Activated naive CD4-positive, alpha-beta T cell treated with anti-CD3 and anti-CD28 coated beads, Interleukin-2, amount 50 U/mL, for 16 hours (primary cell): ENCODE measurements around the gene ZNF782.
"Not testable (repeated sequence)": the region's sequence is repeated elsewhere in the genome, so short reads cannot be mapped to it uniquely, and the experiment has no call there.

Experiments
- DNase-seq: peaks from one replicate; pipeline ENCODE4 v3.0.0-alpha.2; 2020

Gene ZNF782

DNA sequence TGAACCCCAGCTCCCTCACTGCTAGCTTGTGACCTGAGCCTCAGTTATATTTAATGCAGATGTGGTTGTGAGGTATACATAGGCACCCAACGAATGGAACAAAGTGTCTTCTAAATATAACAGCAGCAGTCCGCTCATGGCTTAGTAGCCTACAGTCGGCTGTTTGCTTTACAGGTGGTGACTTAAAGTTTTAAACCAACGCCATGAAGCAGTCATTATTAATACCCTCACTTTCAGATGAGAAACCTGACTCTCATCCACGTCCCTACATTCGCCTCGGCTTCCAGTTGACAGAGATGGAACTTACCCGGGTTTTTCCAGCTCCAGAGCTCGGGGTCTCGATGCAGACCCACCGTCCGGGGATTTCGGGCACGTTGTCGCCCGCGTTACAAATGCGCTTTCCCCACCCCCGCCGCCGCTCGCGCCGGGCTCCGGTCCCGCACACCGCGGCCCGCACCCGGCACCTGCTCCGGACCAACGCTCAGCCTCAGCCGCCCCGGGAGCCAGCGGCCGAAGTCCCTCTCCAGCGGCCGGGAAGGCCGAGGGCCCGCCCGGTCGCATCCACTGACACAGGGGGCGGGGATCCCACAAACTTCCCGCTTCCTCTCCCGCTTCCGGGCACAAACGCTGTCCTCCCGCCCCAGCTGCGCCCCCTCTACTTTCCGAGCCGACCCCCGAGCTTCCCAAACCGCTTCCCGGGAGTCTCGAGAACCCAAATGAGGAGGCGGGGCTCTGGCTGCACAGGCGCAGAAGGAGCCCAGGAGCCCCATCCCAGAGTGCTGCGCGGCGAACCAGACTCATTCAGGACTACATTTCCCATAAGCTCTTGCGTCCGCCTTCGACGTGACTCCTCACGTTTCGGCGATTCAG is at the start of gene ZNF782:
Gene ZNF782, minus strand, starts transcription at position 734 of the 870 bp plus-strand sequence. CDS start 2,553 bp downstream, outside the sequence.
- DNase-seq: peak; percentile 84

DNA sequence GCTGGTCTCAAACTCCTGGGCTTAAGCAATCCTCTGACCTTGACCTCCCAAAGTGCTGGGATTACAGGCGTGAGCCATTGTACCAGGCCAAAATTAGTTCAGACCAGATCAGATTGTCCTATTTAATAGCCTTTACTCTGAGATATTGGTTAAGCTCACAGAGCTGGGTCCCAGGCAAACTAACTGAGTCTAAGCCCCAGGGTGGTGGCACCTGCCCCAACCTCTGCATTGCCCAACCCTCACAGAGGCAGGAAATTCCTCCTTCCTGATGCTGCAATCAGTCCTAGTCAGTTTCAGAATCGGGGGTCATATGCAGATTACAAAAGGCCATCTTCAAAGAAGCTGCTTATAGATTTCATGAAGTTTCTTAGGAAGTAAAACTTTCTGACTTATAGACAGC is 45.7 kb upstream of the ZNF782 start:
- DNase-seq: not testable (repeated sequence)

DNA sequence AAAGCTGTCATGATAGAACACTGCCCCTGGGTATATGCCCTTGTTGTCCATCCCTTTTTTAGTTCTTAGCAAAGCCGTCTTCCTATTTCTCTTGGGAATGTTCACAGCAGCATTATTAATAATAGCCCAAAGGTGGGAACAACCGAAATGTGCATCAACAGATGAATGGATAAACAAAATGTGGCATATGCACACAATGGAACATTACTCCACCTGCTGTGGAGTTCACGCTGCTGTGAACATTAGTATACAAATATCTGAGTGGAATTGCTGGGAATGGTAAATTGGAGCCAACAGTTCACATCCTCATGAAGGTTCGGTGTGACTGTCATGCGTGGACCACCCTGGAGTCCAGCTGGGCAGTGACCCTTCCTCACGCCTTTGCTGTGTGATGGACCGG is 37.8 kb upstream of the ZNF782 start:
- DNase-seq: no peak

DNA sequence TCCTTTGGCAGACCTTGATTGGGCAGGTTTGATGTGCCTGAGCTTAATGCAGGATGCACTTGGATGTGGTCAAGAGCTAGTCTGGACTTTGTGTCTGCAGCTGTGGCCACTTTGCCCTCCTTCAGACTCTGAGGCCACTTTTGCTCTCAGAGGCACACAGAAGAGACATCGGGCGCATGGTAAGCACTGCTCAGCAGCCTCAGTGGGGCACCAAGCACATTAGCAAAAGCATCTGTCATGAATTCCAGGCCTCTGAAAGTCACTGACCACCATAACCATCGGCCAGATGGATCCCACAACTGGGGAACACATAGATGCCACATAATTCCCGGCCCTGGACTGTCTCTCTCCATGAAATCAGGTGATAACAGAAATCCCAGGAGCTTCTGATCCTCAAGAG is 34.3 kb upstream of the ZNF782 start:
- no peak for DNase-seq

DNA sequence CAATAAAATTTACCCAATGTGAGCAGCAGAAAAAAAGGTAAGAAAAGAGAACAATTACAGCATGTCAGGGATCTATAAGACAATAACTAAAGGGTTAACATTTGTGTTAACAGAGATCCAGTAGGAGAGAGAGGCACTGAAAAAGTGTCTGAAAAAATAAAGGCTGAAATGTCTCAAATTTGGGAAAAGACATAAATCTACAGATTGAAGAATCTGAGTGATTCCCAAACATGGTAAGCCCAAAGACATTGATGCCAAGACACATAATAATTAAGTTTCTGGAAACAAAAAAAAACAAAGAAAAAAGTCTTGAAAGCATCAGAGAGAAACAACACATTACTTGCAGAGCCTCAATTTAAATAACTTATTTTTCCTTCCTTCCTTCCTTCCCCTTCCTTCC is 31.1 kb upstream of the ZNF782 start:
- no peak for DNase-seq

DNA sequence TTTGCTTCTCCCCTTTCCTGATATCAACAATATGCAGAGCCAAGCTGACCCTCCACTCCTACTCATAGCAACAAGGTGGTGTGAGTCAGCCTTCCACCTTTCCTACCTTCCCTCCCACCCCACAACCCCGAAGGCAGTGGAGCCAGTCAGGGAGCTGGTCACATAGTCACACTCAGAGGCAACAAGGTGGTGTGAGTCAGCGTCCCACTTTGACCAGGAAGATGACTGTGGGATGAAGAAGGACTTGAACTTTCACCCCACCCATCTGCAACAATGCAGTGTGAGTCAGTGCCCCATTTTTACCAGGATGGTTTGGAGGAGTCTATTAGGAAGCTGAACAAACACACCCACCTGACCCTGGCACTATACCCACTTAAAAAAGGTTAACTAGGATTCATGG is 30.1 kb upstream of the ZNF782 start:
- DNase-seq: no peak

DNA sequence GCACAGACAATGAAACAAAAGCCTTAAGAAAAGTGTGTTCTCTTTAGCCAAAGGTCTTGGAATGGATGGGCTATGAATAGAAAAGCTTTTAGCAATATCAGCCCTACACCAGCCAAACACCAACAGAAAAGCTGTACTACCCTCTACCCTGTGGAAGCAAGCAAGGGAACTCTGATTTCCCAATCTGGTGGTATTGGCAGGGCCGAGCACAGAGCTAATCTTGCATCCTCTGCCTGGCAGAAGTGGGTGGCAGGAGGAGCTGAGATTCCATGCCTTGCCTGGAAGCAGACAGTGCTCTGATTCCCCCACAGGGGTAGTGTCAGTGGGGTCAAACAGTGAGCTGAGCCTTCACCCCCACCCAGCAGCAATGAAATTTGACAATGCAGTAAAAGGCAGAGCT is 29.6 kb upstream of the ZNF782 start:
- no peak for DNase-seq

DNA sequence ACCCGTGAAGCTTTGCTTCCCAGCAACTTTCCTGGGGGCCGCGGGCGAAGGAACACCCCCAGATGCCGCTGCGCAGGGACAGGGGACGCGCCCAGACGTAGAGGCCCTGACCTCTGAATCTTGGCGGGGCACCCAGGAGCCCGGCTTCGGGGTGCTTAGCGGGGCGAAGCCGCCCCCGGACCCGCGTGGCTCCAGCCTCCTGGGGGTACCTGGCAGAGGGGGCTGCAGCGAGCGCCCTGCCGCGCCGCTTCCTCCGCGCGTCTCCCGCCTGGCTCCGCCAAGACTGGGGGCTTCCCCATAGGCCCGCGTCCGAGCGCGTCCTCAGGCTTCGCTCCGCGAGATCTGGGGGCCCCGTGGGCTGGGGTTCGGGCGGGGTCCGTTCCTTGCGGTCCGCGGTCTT is 23.0 kb upstream of the ZNF782 start:
- DNase-seq: no peak

DNA sequence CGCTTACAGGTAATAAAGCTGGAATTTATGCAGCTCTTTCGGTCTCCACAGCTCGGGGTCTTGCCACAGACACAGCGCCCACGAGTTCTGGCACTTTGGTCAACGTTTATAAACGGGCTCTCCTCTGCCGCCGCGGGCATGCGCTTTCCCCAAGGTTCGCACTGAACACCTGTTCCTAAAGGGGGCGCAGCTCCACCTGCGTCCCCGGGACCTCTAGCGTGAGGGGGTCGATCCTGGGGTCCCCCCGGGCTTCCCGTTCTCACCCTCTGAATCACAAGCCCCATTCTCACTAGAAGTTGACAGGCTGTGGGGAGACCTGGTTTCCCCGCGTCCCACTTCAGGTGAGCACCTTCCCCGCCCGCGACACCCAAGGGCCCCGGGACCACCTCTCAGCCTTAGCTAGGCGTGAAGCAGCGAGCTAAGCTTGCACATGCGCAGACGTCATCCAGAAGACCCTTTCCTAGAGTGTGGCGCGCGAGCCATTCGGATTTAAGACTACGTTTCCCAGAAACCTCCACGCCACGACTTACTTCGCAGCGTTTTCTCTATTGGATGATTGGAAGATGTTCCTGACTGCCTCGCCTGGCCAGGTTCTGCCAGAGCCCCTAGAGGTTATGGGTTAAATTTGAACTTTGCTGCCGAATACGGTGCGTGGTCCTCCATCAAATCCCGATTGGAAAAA is 21.3 kb upstream of the ZNF782 start:
- DNase-seq: peak; percentile 25

DNA sequence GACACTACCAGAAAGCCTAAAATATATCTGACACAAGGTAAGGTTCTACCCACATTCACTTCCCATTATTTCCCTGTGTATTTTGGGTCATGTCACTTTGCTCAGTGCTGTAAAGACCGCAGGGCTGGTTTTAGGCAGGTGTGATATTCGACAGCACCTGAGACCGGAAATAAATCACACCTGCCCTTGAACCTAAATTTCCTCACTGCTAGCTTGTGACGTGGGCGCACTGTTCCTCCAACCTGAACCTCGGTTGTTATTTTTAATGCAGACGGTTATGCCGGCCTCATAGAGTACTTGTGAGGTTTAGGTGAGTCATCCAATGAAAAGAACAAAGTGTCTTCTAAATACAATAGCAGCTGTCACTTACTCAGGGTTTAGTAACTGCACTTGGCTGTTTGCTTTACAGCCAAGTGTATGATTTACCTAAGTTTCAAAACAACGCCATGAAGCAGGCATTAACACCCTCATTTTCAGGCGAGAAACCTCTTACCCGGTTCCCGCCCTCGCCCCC is 20.7 kb upstream of the ZNF782 start:
- no peak for DNase-seq

DNA sequence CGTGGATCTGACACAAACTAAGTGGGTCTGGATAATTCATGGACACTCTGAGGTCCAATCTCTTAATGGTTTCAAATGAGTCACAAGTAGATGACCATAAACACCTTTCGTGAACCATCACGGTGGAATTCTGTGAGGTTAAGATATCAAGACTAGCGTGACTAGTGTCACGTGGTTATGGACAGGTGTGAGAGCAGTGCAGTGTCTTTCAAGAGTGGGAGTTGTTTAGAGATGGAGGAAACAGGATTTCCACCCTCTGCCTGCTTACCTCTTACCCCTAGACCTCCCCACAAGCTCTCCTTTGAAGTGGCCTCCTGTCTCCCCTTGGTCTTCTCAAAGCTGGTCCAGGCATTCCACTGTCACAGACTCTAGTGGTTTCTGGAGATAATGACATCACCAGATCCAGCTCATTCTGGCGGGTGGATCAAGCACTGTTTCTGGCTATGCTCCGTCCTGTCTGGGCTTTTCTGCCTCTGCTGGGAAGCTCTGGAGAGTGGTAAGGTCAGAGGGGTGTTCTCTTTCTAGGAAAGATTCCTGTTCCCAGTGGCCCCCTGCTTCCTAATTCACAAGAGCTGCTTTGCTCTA is 20.0 kb upstream of the ZNF782 start:
- DNase-seq: no peak

DNA sequence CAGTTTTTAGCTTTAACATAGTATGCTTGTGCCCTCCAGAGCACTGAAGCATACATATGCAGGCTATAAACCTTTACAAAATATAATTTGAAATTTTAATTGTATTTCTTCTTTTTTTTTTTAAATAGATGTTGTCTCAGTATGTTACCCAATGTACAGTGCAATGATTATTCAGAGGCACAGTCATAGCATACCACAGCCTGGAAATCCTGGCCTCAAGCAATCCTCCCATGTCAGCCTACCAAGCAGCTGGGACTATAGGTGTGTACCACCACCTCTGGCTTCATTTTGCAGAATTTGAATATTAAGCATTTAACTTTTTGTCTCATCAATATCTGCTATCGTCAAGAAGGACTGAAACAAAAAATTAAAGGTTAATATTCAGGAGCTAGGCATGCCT is 16.9 kb upstream of the ZNF782 start:
- no peak for DNase-seq

DNA sequence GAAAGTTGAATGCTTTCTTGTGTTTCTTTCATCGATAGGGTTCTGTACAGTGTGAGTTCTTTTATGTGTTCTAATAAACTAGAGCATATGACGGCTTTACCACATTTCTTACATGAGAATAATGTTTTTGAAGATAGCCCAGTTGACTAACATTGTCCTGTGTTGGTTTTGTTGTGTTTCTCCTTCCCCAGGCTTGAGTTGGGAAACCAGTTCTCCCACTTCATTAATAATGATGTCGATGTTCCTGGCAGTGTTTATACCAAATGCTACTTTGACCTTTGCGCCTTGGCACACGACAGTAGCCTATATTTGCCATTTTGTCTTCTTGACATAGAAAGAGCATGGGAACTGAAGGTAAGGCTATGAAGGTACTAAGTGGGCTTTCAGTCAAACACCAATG is 14.4 kb upstream of the ZNF782 start:
- no peak for DNase-seq

DNA sequence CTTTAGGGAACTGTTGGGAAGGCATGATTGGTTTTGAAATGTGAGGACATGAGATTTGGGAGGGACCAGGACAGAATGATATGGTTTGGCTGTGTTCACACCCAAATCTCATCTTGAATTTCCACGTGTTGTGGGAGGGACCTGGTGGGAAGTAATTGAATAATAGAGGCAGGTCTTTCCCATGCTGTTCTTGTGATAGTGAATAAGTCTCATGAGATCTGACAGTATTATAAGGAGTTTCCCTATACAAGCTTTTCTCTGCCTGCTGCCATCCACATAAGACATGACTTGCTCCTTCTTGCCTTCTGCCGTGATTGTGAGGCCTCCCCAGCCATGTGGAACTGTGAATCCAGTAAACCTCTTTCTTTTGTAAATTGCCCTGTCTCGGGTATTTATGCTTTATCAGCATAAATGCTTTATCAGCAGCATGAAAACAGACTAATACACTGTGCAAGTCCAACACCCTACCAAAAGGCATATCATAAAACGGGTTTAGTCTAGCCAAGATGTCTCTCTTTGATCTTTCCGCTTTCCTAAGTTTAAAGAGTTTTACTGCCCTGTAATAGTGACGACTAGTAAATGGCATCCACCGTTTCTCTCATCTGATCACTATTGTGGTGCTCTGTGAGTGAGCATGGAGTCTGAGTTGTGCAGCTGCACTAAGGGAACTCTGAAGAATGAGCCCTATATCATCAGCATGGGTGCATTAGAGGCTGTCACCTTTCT is 12.9 kb upstream of the ZNF782 start:
- no peak for DNase-seq

DNA sequence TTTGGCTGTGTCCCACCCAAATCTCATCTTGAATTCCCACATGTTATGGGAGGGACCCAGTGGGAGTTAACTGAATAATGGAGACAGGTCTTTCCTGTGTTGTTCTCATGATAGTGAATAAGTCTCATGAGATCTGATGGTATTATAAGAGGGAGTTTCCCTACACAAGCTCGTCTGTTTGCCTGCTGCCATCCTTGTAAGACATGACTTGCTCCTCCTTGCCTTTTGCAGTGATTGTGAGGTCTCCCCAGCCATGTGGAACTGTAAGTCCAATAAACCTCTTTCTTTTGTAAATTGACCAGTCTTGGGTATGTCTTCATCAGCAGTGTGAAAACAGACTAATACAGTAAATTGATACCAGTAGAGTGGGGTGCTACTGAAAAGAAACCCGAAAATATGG is 10.9 kb upstream of the ZNF782 start:
- DNase-seq: not testable (repeated sequence)

DNA sequence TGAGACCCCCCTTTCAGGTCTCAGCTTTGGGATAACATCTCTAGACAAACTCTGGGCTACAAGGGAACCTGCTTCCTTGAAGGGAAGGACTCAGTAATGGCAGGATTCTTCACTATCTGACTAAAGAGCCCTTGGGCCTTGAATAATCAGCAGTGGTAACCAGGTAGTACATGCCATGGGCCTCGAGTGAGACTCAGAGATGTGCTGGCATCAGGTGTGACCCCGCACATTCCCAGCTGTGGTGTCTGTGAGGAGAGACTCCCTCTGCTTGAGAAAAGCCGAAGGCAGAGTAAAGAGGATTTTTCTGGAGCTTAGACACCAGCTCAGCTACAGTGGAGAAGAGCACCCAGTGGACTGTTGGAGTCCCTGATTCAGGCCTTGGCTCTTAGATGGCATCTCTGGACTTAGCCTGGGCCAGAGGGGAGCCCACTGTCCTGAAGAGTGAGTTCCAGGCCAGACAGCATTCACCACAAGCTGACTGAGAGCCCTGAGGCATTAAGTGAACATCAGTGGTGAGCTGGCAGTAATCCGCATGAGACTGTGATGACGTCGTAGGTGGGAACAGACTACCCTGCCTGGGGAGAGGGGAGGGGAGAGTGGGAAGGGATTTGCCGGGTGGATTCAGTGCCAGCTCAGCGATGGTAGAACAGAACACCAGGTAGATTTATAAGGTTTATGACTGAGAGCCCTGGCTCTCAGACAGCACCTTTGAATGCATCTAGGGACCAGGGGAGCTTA is 5.3 kb upstream of the ZNF782 start:
- no peak for DNase-seq

DNA sequence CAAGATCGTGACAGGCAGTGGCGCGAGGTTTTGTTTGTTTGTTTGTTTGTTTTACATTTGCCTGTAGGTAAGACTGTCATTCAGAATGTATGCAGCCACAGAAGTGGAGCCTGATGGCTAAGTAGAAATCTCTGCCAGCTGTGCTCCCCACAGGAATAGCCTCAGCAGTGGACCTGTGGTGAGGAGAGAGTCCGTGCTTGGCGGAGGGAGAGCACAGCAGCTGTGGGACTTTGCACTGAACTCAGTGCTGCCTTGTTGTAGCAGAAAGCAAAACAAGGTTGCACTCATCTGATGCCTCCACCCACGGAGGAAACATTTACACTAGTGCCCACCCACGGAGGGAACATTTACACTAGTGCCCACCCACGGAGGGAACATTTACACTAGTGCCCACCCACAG is 4.4 kb upstream of the ZNF782 start:
- DNase-seq: no peak

DNA sequence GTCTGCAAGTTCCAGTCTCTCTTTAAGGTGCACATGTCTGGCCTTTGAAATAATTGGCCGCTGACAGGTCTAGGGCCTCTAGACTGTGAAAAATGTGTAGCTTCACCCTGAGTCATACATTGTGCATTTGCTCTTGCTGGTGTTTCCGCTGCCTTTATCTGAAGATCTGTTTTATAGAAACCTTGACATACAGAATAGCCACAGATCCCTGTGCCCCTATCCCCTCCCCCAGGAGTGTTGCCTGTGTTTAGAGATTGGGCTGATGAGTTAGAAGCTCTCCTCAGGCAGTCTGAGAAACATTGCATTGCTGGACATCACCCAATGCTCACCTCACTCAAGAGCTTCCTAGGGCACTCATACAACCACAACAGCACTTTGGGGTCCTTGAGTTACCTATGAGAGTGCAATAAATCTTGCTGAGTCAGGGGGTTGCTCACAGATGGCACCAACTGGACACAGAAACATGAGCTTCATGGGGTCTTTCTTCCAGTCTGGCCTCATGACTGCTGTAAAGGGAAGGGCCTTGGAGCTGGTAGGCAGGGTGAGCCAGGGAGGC is 3.8 kb upstream of the ZNF782 start:
- no peak for DNase-seq

DNA sequence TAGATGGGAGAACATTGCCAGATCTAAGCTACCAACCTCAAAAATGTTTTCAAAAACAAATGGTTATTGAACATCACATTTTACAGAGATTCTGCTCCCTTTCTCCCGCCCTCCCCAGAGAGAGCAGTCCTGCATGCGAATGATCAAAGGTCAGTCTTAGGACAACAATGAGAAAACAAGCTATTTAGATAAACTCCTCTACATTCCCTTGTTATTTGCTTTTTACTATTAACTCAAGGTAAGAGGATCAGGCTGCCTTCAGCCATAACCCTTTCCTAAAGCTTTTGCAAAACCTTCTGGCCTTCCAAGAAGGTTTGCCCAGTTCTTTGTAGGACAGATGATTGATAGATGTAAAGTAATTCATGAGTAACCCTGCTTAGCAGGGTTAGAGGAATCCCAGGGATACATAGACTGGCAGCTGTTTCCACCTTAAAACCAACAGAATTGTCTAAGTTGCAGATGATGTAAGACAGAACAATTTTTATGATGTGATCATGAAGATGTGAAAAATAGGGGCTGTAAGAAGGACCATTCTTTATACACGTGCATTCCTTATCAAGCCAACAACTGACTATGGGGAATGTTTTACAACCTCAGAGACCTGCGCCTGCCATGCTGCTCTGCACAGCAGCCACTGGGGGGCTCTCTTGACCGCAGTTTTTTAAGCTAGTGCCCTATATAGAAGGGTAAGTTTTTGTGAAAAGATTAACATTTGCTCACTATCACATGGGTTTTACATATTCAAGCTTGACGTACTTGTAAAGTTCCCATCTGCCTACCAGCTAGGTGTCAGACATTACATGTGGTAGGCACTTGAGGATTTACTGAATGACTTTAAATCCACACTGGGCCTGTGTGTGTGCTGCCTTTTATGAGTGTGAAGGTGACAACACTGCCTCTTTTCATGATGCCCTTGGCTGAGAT is 2.3 kb upstream of the ZNF782 start:
- peak; percentile 72 for DNase-seq

DNA sequence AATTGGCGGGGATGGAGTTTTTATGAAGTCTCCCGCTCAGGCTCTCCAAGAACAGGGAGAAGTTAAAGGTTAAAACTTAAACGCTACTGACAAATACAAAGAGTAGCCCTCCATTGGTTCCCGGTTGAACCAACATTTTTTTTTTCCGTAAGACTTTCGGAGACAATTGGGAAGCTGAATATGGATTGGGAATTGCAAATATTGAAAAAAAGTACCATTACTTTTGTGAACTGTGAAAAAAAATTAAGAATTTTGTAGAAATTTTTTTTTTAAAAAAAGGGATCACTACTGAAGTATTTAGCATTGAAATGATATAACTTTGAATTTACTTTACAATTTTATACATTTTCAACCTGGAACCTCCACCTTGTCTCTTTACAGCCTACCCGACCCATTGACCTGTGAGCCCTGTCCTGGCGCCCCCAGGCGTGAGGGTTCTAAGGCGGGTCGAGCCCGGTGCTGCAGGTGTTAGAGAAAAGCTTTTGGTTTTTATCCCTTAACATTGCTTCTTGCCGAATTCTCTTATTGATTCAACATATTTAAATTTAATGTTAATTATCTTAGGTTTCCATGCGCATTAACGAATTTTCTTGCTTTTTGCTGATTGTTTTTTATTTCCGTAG is 448 bp upstream of the ZNF782 start:
- DNase-seq: no peak
